HEK293T (cell line): ENCODE results near the gene SLC9A2.

Experiments
- CTCF ChIA-PET: fragments of 350-600 bp; formaldehyde crosslinking; extraction: SDS; loops from one replicate; lab custom pipeline; 2021; ENCODE audit warnings: antibody characterized with exemption, inconsistent platforms; lab: Yijun Ruan, JAX
- POLR2A ChIA-PET: fragments of 350-600 bp; formaldehyde crosslinking; extraction: SDS; loops from one replicate; lab custom pipeline; 2020; ENCODE audit warnings: antibody characterized with exemption, inconsistent platforms; lab: Yijun Ruan, JAX
- DNase-seq: peaks from one replicate; pipeline ENCODE4 v3.0.0; 2012; ENCODE audit warnings: mixed read lengths; ENCODE audit errors: extremely low spot score
- ARNT ChIP-seq: fragments of 450-650 bp; IDR thresholded peaks from 2 replicates; pipeline ENCODE4 v1.6.1; 2017; ENCODE audit warnings: mild to moderate bottlenecking
- BHLHE40 ChIP-seq: fragments of 450-650 bp; IDR thresholded peaks from 2 replicates; pipeline ENCODE4 v1.6.1; 2016; ENCODE audit warnings: mild to moderate bottlenecking, moderate library complexity, borderline replicate concordance
- CTBP1 ChIP-seq: fragments of 450-650 bp; IDR thresholded peaks from 2 replicates; pipeline ENCODE4 v1.6.1; 2016; ENCODE audit warnings: borderline replicate concordance
- ELF4 ChIP-seq: fragments of 450-650 bp; IDR thresholded peaks from 2 replicates; pipeline ENCODE4 v1.6.1; 2017; ENCODE audit warnings: antibody characterized with exemption
- FOXA1 ChIP-seq: fragments of 450-650 bp; IDR thresholded peaks from 2 replicates; pipeline ENCODE4 v1.6.1; 2016; ENCODE audit warnings: mild to moderate bottlenecking
- FOXK2 ChIP-seq: fragments of 450-650 bp; IDR thresholded peaks from 2 replicates; pipeline ENCODE4 v1.6.1; 2016; ENCODE audit warnings: mild to moderate bottlenecking
- FOXM1 ChIP-seq: fragments of 450-650 bp; IDR thresholded peaks from 2 replicates; pipeline ENCODE4 v1.6.1; 2017; ENCODE audit warnings: mild to moderate bottlenecking, borderline replicate concordance
- HDGF ChIP-seq: fragments of 450-650 bp; IDR thresholded peaks from 2 replicates; pipeline ENCODE4 v1.6.1; 2017; ENCODE audit warnings: antibody characterized with exemption, borderline replicate concordance
- L3MBTL2 ChIP-seq: fragments of 450-650 bp; conservative IDR thresholded peaks from 2 replicates; pipeline ENCODE4 v1.6.1; 2016; ENCODE audit warnings: mild to moderate bottlenecking
- LEF1 ChIP-seq: fragments of 450-650 bp; IDR thresholded peaks from 2 replicates; pipeline ENCODE4 v1.6.1; 2017; ENCODE audit warnings: mild to moderate bottlenecking, borderline replicate concordance
- NFRKB ChIP-seq: fragments of 450-650 bp; IDR thresholded peaks from 2 replicates; pipeline ENCODE4 v1.6.1; 2016; ENCODE audit warnings: mild to moderate bottlenecking, moderate library complexity
- PKNOX1 ChIP-seq: fragments of 450-650 bp; IDR thresholded peaks from 2 replicates; pipeline ENCODE4 v1.6.1; 2016
- SP1 ChIP-seq: fragments of 450-650 bp; IDR thresholded peaks from 2 replicates; pipeline ENCODE4 v1.6.1; 2017
- SUZ12 ChIP-seq: fragments of 450-650 bp; IDR thresholded peaks from 2 replicates; pipeline ENCODE4 v1.6.1; 2016; ENCODE audit warnings: mild to moderate bottlenecking
- TARDBP ChIP-seq: fragments of 450-650 bp; IDR thresholded peaks from 2 replicates; pipeline ENCODE4 v1.6.1; 2016
- ZNF384 ChIP-seq: fragments of 450-650 bp; IDR thresholded peaks from 2 replicates; pipeline ENCODE4 v1.6.1; 2016

The SLC9A2 gene

DNA sequence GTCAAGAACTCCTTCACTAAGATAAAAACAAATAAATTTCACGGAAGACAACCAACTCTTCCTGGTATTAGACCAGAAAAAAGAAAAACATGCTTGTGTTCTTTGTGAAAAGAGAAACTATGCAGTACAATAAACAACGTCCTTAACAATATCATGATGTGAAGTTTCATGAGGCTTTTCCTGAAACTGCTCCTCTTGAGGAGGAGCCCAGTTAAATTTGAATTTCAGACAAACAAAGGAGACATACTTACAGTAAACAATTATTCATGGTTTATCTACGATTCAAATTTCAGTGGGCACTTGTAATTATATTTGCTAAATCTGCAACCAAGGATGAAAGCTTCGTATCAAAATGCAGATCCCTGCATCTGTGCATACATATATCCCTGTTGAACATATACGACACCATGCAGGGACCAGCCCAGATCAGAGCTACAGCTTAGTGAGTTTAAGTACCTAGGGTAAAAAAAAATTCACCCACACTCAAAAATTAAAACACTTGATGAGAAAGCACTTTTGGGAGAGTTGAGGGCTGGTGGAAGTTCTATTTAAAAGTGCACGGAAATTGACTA lies 24.8 kb upstream of the SLC9A2 start:
- CTCF ChIA-PET: no interaction called here

DNA sequence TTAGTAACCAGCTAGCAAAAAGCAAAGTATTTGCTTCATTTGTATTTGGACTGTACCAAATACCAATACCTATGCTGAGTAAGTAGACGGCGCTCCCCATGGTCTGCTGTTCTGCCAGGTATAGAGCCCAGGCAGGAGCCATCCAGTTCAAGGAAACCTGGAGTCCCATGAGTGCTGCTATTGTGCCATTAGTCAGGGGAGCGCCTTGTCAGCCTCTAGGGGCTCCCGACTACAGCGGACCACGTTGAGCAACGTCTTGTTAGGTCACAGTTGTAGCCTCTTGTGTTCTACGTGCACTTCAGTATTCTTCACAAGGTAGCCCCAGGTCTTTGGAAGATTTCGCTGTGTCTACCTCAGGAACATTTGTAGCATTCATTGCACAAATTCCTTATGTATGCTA lies 21.6 kb upstream of the SLC9A2 start:
- CTCF ChIA-PET: no interaction called here
- POLR2A ChIA-PET: no interaction called here
- TF ChIP-seq FOXA1: no peak
- TF ChIP-seq SP1: no peak
- no peak for TF ChIP-seq ELF4
- no peak for TF ChIP-seq FOXK2
- TF ChIP-seq TARDBP: no peak
- no peak for TF ChIP-seq HDGF
- TF ChIP-seq ARNT: no peak
- TF ChIP-seq CTBP1: no peak
- no peak for TF ChIP-seq L3MBTL2
- TF ChIP-seq BHLHE40: no peak
- TF ChIP-seq LEF1: no peak
- no peak for TF ChIP-seq PKNOX1
- TF ChIP-seq ZNF384: no peak
- TF ChIP-seq FOXM1: no peak
- no peak for TF ChIP-seq SUZ12
- no peak for TF ChIP-seq NFRKB
- no peak for DNase-seq

More for the DNA sequence above, 24.8 kb upstream of the SLC9A2 start:
- no peak for DNase-seq
- TF ChIP-seq FOXK2 (no peak), ZNF384 (no peak), ELF4 (no peak)
- POLR2A ChIA-PET: no interaction called here

GRCh38 chr2:102599486-102599885 lies 19.9 kb upstream of the SLC9A2 start:
- TF ChIP-seq CTBP1 (no peak), SP1 (no peak), ZNF384 (no peak), FOXM1 (no peak), ELF4 (no peak), TARDBP (no peak), NFRKB (no peak), ARNT (no peak), BHLHE40 (no peak), PKNOX1 (no peak), L3MBTL2 (no peak), SUZ12 (no peak), FOXK2 (no peak), FOXA1 (no peak), LEF1 (no peak), HDGF (no peak)
- POLR2A ChIA-PET: no interaction called here
- CTCF ChIA-PET: no interaction called here
- no peak for DNase-seq

DNA sequence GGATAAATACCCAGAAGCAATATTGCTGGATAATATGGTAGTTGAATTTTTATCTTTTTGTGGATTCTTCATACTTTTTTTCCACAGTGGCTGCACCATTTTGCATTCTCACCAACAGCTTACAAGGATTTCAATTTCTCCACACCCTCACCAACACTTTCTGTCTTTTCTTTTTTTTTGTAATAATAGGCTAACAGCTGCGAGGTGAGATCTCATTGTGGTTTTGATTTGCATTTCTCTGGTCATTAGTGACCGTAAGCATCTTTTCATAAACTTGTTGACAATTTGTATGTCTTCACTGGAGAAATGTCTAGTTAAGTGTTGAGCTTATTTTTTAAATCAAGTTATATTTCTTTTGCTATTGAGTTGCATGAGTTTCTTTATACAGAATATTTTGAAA lies 17.6 kb upstream of the SLC9A2 start:
- ChIA-PET CTCF (no interaction called here), POLR2A (no interaction called here)
- TF ChIP-seq FOXM1: no peak
- TF ChIP-seq LEF1: no peak
- no peak for TF ChIP-seq PKNOX1
- no peak for TF ChIP-seq ZNF384
- TF ChIP-seq TARDBP: no peak
- TF ChIP-seq ARNT: no peak
- TF ChIP-seq SP1: no peak
- no peak for TF ChIP-seq SUZ12
- TF ChIP-seq FOXA1: no peak
- no peak for TF ChIP-seq HDGF
- no peak for TF ChIP-seq CTBP1
- no peak for TF ChIP-seq NFRKB
- no peak for TF ChIP-seq L3MBTL2
- no peak for TF ChIP-seq BHLHE40
- no peak for TF ChIP-seq ELF4
- TF ChIP-seq FOXK2: no peak
- DNase-seq: no peak

- ChIA-PET CTCF (interaction anchor here (0.7 to 1.3 kb wide), 2 partner anchors 12 to 83 kb away, joined by 3 read pairs; no protein-coding TSS in a partner anchor), POLR2A (no interaction called here)
- no peak for TF ChIP-seq FOXK2
- TF ChIP-seq FOXM1: no peak
- TF ChIP-seq PKNOX1: no peak
- TF ChIP-seq ELF4: no peak
- TF ChIP-seq BHLHE40: no peak
- TF ChIP-seq TARDBP: no peak
- TF ChIP-seq HDGF: no peak
- no peak for TF ChIP-seq ARNT
- no peak for TF ChIP-seq NFRKB
- TF ChIP-seq CTBP1: no peak
- TF ChIP-seq FOXA1: no peak
- DNase-seq: no peak
Measured at GRCh38 chr2:102603904-102604303, 15.4 kb upstream of the SLC9A2 start.
